Ishikawa (cell line): ENCODE results near the gene UQCRFS1.

Experiments
- CEBPB ChIP-seq: IDR thresholded peaks from 2 replicates; pipeline ENCODE4 v1.6.1; 2012
- EP300 ChIP-seq: IDR thresholded peaks from 2 replicates; pipeline ENCODE4 v1.6.1; 2012; ENCODE audit warnings: borderline replicate concordance
- FOXM1 ChIP-seq: IDR thresholded peaks from 2 replicates; pipeline ENCODE4 v1.6.1; 2012; ENCODE audit warnings: low read depth, borderline replicate concordance
- MAX ChIP-seq: IDR thresholded peaks from 2 replicates; pipeline ENCODE4 v1.6.1; 2012
- RAD21 ChIP-seq: IDR thresholded peaks from 2 replicates; pipeline ENCODE4 v1.6.1; 2012; ENCODE audit warnings: low read depth
- TEAD4 ChIP-seq: IDR thresholded peaks from 2 replicates; pipeline ENCODE4 v1.6.1; 2012
- TF ChIP-seq, protein P1 (sequence below): IDR thresholded peaks from 2 replicates; pipeline ENCODE4 v1.6.1; 2012; ENCODE audit warnings: low read depth, mild to moderate bottlenecking
- TF ChIP-seq, protein P2 (sequence below): IDR thresholded peaks from 2 replicates; pipeline ENCODE4 v1.6.1; 2012

GRCh38 chr19:29211562-29212355 is 1.2 kb downstream of the UQCRFS1 start:
- TF ChIP-seq MAX (no peak), RAD21 (no peak), CEBPB (no peak), FOXM1 (no peak), TEAD4 (no peak), EP300 (no peak)
- TF ChIP-seq, protein P1, sequence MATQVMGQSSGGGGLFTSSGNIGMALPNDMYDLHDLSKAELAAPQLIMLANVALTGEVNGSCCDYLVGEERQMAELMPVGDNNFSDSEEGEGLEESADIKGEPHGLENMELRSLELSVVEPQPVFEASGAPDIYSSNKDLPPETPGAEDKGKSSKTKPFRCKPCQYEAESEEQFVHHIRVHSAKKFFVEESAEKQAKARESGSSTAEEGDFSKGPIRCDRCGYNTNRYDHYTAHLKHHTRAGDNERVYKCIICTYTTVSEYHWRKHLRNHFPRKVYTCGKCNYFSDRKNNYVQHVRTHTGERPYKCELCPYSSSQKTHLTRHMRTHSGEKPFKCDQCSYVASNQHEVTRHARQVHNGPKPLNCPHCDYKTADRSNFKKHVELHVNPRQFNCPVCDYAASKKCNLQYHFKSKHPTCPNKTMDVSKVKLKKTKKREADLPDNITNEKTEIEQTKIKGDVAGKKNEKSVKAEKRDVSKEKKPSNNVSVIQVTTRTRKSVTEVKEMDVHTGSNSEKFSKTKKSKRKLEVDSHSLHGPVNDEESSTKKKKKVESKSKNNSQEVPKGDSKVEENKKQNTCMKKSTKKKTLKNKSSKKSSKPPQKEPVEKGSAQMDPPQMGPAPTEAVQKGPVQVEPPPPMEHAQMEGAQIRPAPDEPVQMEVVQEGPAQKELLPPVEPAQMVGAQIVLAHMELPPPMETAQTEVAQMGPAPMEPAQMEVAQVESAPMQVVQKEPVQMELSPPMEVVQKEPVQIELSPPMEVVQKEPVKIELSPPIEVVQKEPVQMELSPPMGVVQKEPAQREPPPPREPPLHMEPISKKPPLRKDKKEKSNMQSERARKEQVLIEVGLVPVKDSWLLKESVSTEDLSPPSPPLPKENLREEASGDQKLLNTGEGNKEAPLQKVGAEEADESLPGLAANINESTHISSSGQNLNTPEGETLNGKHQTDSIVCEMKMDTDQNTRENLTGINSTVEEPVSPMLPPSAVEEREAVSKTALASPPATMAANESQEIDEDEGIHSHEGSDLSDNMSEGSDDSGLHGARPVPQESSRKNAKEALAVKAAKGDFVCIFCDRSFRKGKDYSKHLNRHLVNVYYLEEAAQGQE, result no peak
- TF ChIP-seq, protein P2, sequence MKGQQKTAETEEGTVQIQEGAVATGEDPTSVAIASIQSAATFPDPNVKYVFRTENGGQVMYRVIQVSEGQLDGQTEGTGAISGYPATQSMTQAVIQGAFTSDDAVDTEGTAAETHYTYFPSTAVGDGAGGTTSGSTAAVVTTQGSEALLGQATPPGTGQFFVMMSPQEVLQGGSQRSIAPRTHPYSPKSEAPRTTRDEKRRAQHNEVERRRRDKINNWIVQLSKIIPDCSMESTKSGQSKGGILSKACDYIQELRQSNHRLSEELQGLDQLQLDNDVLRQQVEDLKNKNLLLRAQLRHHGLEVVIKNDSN, result no peak
